ENCODE data around the gene MAPK1. TPM values are rescaled to one million over a fixed set of nuclear protein-coding genes. Genes with fewer than 3 reads are reported as not detected.
A peak's percentile ranks its signal among the peaks of the same experiment; 100 is the strongest.
"Not testable (repeated sequence)": the region's sequence is repeated elsewhere in the genome, so short reads cannot be mapped to it uniquely, and the experiment has no call there.

Gene MAPK1
- total RNA-seq, 1 donor from 2014 or later = 38.6 TPM

DNA sequence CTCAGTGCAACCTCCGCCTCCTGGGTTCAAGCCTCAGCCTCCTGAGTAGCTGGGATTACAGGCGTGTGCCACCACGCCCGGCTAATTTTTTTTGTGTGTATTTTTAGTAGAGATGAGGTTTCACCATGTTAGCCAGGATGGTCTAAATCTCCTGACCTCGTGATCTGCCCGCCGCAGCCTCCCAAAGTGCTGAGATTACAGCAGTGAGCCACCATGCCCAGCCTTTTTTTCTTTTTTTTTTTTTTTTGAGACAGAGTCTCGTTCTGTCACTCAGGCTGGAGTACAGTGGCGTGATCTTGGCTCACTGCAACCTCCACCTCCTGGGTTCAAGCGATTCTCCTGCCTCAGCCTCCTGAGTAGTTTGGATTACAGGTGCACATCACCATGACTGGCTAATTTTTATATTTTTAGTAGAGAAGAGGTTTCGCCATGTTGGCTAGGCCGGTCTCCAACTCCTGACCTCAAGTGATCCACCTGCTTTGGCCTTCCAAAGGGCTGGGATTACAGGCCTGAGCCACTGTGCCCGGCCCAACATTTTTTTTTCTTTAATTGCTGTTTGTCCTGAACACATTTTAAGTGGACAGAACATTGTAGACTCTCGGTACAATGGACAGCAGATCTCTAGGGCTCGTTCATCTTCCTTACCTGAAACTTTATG is 146.1 kb downstream of the MAPK1 start:
- not testable (repeated sequence) for H3K4me3 ChIP-seq (ENCODE audit: low read length in 3 of 3); H3K36me3 ChIP-seq (ENCODE audit: control insufficient read depth in 3 of 3, insufficient read depth in 3 of 3, low read length in 3 of 3); H3K9ac ChIP-seq (ENCODE audit: low read depth in 1 of 3, low read length in 3 of 3); H3K9me3 ChIP-seq (ENCODE audit: control insufficient read depth in 3 of 3, low read length in 3 of 3); H3K27me3 ChIP-seq (ENCODE audit: control insufficient read depth in 3 of 3, insufficient read depth in 3 of 3, low read length in 3 of 3)
- peaks cover 0 to 15% (median 3%) of the 10 kb centered on the region in 3 donors for H3K4me1 ChIP-seq (ENCODE audit: control insufficient read depth in 3 of 3, insufficient read depth in 3 of 3, low read length in 3 of 3)
- H3K27ac ChIP-seq (ENCODE audit: low read depth, low read length) = peak overlapping the region; percentile 12

DNA sequence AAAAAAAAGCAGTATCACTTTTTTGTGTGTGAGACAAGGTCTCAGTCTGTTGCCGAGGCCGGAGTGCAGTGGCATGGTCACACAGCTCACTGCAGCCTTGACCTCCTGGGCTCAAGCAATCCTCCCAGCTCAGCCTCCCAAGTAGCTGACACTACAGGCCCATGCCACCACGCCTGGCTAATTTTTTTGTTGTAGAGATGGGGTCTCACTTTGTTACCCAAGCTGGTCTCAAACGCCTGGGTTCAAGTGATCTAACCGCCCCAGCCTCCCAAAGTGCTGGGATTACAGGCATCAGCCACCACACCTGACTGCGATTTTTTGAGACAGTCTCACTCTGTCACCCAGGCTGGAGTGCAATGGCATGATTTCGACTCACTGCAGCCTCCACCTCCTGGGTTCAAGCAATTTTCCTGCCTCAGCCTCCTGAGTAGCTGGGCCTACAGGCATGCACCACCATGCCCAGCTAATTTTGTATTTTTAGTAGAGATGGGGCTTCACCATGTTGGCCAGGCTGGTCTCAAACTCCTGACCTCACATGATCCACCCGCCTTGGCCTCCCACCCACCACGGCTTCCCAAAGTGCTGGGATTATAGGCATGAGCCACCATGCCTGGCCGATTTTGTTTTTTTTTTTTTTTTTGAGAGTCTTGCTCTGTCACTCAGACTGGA is 147.1 kb downstream of the MAPK1 start:
- H3K27ac ChIP-seq (ENCODE audit: low read depth, low read length); H3K9ac ChIP-seq (ENCODE audit: low read depth in 1 of 3, low read length in 3 of 3); H3K36me3 ChIP-seq (ENCODE audit: control insufficient read depth in 3 of 3, insufficient read depth in 3 of 3, low read length in 3 of 3); H3K9me3 ChIP-seq (ENCODE audit: control insufficient read depth in 3 of 3, low read length in 3 of 3); H3K27me3 ChIP-seq (ENCODE audit: control insufficient read depth in 3 of 3, insufficient read depth in 3 of 3, low read length in 3 of 3); H3K4me3 ChIP-seq (ENCODE audit: low read length in 3 of 3): not testable (repeated sequence)
- peaks cover 0 to 11% (median 3%) of the 10 kb centered on the region in 3 donors for H3K4me1 ChIP-seq (ENCODE audit: control insufficient read depth in 3 of 3, insufficient read depth in 3 of 3, low read length in 3 of 3)

DNA sequence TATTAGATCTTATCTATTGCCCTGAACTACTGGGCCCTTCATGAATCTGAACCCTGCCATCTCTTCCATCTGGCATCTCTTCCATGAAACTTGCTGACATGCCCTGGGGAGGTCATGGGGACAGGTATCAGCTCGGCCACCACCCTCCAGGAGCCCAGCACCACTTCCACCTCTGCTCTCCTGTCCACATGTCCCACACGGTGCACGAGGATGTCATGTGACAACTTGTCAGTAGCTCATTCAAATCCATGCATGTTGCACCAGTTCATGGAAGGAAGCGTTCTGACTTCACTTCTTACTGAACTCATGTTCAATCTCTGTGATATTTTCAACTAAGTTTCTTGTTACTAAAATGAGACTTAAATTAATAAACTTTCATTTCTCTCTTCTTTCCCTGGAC is 148.4 kb downstream of the MAPK1 start:
- peak overlapping the region; percentile 23 for H3K27ac ChIP-seq (ENCODE audit: low read depth, low read length)
- H3K27me3 ChIP-seq (ENCODE audit: control insufficient read depth in 3 of 3, insufficient read depth in 3 of 3, low read length in 3 of 3) = no peaks in the 10 kb centered on the region
- no peaks in the 10 kb centered on the region for H3K36me3 ChIP-seq (ENCODE audit: control insufficient read depth in 3 of 3, insufficient read depth in 3 of 3, low read length in 3 of 3)
- H3K4me1 ChIP-seq (ENCODE audit: control insufficient read depth in 3 of 3, insufficient read depth in 3 of 3, low read length in 3 of 3) = peaks cover 8 to 24% (median 14%) of the 10 kb centered on the region in 3 donors
- no peaks in the 10 kb centered on the region for H3K9me3 ChIP-seq (ENCODE audit: control insufficient read depth in 3 of 3, low read length in 3 of 3)
- no peak overlapping the region for H3K4me3 ChIP-seq (ENCODE audit: low read length in 3 of 3)
- no peak overlapping the region for H3K9ac ChIP-seq (ENCODE audit: low read depth in 1 of 3, low read length in 3 of 3)

DNA sequence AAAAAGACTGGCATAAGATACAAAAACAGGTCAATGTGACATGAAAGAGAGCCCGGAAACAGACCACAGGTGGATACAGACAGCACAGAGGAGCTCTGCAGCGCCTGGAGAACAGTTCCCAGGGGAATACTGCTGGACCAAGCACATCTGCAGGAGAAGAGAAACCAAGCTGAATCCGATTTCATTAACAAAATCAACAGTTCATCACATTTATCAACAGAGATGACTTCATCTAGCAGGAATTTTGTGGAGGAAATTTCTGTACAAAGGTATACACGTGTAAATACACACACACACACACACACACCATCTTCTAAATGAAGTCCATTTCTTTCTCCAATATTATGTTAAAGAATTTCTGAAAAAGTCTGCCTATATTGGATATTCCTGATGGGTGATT is 148.9 kb downstream of the MAPK1 start:
- H3K27ac ChIP-seq (ENCODE audit: low read depth, low read length) = peak overlapping the region; percentile 23
- H3K9ac ChIP-seq (ENCODE audit: low read depth in 1 of 3, low read length in 3 of 3) = no peak overlapping the region
- H3K27me3 ChIP-seq (ENCODE audit: control insufficient read depth in 3 of 3, insufficient read depth in 3 of 3, low read length in 3 of 3) = no peaks in the 10 kb centered on the region
- H3K4me3 ChIP-seq (ENCODE audit: low read length in 3 of 3) = no peak overlapping the region
- peaks cover 12 to 30% (median 19%) of the 10 kb centered on the region in 3 donors for H3K4me1 ChIP-seq (ENCODE audit: control insufficient read depth in 3 of 3, insufficient read depth in 3 of 3, low read length in 3 of 3)
- H3K9me3 ChIP-seq (ENCODE audit: control insufficient read depth in 3 of 3, low read length in 3 of 3) = no peaks in the 10 kb centered on the region
- no peaks in the 10 kb centered on the region for H3K36me3 ChIP-seq (ENCODE audit: control insufficient read depth in 3 of 3, insufficient read depth in 3 of 3, low read length in 3 of 3)

DNA sequence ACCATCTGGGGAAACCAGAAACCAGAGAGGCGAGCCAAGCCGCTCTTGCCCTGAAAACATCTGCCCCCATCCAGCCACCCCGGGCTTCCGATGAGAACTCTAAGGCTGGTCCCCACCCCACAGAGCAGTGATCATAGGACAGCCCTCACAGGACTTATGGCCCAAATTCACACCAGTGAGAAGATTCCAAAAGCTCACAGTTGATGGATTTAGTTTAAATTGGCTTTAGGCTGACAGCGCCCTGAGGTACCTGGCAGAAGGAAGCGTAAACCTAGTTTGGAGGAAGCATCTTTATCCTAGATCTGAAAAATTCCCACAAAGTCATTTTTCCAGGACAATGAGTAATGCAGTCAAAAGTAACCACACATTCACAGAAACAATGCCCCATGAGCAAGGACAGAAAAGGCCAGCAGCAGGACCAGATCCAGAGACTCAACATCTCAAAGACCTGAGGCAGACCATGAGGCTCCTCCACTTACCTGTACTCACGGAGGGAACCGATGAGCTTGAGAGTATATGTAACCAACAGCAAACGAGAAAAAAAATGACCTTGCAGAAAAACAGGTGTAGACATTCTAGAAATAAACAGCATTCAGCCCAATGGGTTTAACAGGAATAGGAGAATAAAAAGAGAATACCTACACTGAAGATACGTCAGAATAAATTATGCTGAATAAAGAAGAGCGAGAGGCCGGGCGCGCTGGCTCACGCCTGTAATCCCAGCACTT is 150.9 kb downstream of the MAPK1 start:
- peaks cover 20 to 33% (median 23%) of the 10 kb centered on the region in 3 donors for H3K4me1 ChIP-seq (ENCODE audit: control insufficient read depth in 3 of 3, insufficient read depth in 3 of 3, low read length in 3 of 3)
- H3K4me3 ChIP-seq (ENCODE audit: low read length in 3 of 3); H3K9ac ChIP-seq (ENCODE audit: low read depth in 1 of 3, low read length in 3 of 3); H3K27ac ChIP-seq (ENCODE audit: low read depth, low read length); H3K27me3 ChIP-seq (ENCODE audit: control insufficient read depth in 3 of 3, insufficient read depth in 3 of 3, low read length in 3 of 3); H3K36me3 ChIP-seq (ENCODE audit: control insufficient read depth in 3 of 3, insufficient read depth in 3 of 3, low read length in 3 of 3); H3K9me3 ChIP-seq (ENCODE audit: control insufficient read depth in 3 of 3, low read length in 3 of 3): not testable (repeated sequence)

DNA sequence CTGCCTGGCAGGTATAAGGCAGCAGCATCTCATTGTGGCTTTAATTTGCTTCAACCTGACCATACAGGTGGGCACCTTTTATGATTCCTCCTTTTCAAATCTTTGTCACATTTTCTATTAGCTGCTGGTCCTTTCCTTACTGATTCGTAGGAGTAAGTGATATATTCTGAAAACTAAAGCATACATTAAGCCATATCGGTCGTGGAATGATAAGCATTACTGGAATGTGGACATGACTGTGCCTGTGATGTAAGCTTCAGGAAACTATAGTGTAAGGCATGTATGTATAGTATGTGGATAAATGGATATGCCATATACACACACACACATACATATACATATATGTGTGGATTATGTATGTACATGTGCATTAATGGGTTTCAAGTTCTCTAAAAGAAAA is 152.7 kb downstream of the MAPK1 start:
- peak overlapping the region; percentile 63 for H3K27ac ChIP-seq (ENCODE audit: low read depth, low read length)
- H3K27me3 ChIP-seq (ENCODE audit: control insufficient read depth in 3 of 3, insufficient read depth in 3 of 3, low read length in 3 of 3) = no peaks in the 10 kb centered on the region
- peak overlapping the region in 1 of 3 donors; percentile 64 for H3K9ac ChIP-seq (ENCODE audit: low read depth in 1 of 3, low read length in 3 of 3)
- peaks cover 4 to 6% (median 5%) of the 10 kb centered on the region in 3 donors for H3K36me3 ChIP-seq (ENCODE audit: control insufficient read depth in 3 of 3, insufficient read depth in 3 of 3, low read length in 3 of 3)
- peaks cover 20 to 40% (median 23%) of the 10 kb centered on the region in 3 donors for H3K4me1 ChIP-seq (ENCODE audit: control insufficient read depth in 3 of 3, insufficient read depth in 3 of 3, low read length in 3 of 3)
- H3K4me3 ChIP-seq (ENCODE audit: low read length in 3 of 3) = no peak overlapping the region
- H3K9me3 ChIP-seq (ENCODE audit: control insufficient read depth in 3 of 3, low read length in 3 of 3) = no peaks in the 10 kb centered on the region

DNA sequence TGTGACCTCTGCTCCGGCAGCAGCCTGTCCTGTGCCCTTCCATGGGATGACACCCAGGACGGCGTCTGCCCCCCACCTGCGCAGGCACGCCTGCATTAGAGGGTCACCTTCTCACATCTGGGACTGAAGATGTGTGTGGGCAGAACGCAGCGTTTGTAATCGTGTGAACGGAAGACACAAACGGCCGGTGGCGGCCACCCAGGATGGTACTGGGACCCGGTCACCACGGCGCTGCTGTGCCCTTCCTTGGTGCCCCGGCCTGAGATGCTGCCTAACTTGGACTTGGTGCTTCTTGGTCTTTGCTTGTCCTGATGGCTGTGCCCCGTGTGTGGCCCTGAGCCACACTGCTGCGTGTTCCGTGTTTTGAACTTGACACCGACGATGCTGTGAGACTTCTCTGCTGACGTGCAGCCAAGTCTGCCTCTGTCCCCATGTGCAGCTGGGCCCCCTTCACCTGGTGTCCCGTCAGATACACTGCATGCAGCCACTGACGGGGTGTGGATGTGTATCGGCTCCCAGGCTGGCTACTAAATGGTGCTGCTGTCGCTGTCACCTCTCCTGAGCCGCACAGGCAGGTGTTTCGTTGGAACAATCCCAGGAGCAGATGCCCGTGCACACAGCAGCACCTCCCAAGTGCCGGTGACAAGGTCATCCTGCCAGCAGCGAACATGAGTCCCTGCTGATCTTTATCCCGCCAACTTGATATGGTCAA is 153.2 kb downstream of the MAPK1 start:
- Histone ChIP-seq H3K36me3 (ENCODE audit: control insufficient read depth in 3 of 3, insufficient read depth in 3 of 3, low read length in 3 of 3) (peaks cover 4 to 9% (median 7%) of the 10 kb centered on the region in 3 donors), H3K4me3 (ENCODE audit: low read length in 3 of 3) (peak overlapping the region in 2 of 3 donors; percentile 29 to 39), H3K27ac (ENCODE audit: low read depth, low read length) (peak overlapping the region; percentile 63), H3K4me1 (ENCODE audit: control insufficient read depth in 3 of 3, insufficient read depth in 3 of 3, low read length in 3 of 3) (peaks cover 20 to 40% (median 23%) of the 10 kb centered on the region in 3 donors), H3K27me3 (ENCODE audit: control insufficient read depth in 3 of 3, insufficient read depth in 3 of 3, low read length in 3 of 3) (no peaks in the 10 kb centered on the region), H3K9me3 (ENCODE audit: control insufficient read depth in 3 of 3, low read length in 3 of 3) (no peaks in the 10 kb centered on the region), H3K9ac (ENCODE audit: low read depth in 1 of 3, low read length in 3 of 3) (peak overlapping the region in 2 of 3 donors; percentile 23 to 64)

DNA sequence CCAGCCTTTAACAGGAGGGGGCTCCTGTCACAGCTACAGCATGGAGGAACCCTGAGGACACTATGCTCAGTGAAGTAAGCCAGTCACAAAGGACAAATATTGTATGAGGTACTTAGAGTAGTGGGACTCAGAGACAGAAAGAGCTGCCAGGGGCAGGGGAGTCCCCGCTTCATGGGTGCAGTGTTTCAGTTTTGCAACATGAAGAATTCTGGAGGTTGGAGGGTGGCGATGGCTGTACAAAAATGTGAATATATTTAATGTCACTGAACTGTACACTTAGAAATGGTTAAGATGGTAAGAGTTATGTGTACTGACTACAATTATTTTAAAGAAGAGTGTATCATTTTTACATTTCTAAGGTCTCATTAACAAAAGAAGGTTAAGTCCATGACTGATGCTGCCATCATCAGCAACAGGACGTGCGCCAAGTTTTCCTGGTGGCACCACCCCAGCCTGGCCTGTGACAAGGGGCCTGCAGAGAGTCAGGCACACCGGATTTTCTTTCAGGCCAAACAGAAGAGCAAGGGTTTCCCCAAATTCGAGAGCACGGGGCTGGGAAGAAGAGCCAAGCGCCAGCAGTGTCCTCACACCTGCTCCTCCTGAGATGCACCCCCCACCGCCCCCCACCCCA is 153.9 kb downstream of the MAPK1 start:
- Histone ChIP-seq H3K36me3 (ENCODE audit: control insufficient read depth in 3 of 3, insufficient read depth in 3 of 3, low read length in 3 of 3) (peaks cover 4 to 13% (median 7%) of the 10 kb centered on the region in 3 donors), H3K4me3 (ENCODE audit: low read length in 3 of 3) (peak overlapping the region; percentile 39 to 58 (median 56)), H3K9me3 (ENCODE audit: control insufficient read depth in 3 of 3, low read length in 3 of 3) (no peaks in the 10 kb centered on the region), H3K27ac (ENCODE audit: low read depth, low read length) (peak overlapping the region; percentile 63), H3K4me1 (ENCODE audit: control insufficient read depth in 3 of 3, insufficient read depth in 3 of 3, low read length in 3 of 3) (peaks cover 20 to 40% (median 25%) of the 10 kb centered on the region in 3 donors), H3K27me3 (ENCODE audit: control insufficient read depth in 3 of 3, insufficient read depth in 3 of 3, low read length in 3 of 3) (no peaks in the 10 kb centered on the region), H3K9ac (ENCODE audit: low read depth in 1 of 3, low read length in 3 of 3) (peak overlapping the region; percentile 8 to 64 (median 39))

DNA sequence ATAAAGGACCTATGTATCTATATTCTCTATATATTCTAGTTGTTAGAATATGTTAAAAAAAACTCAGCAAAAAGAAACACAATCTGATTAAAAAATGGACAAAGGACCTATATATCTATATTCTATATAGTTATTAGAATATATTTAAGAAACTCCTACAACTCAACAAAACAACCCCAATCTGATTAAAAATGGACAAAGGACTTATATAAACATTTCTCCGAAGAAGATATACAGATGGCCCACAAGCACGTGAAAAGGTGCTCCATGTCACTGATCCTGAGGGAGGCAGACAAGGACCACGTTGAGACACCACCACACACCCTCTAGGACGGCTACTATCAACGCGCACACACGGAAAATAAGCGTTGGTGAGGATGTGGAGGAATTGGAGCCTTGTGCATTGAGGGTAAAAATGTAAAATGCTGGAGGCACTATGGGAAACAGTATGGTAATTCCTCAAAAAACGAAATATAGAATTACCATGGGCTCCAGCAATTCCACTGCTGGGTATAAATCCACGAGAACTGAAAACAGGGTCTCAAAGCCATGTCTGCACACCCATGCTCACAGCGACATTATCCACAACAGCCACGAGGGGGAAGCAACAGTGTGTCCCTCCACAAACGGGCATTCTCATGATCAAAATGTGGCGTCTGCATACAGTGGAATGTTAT is 154.6 kb downstream of the MAPK1 start:
- Histone ChIP-seq H3K4me3 (ENCODE audit: low read length in 3 of 3) (peak overlapping the region in 2 of 3 donors; percentile 56 to 58), H3K27me3 (ENCODE audit: control insufficient read depth in 3 of 3, insufficient read depth in 3 of 3, low read length in 3 of 3) (no peaks in the 10 kb centered on the region), H3K36me3 (ENCODE audit: control insufficient read depth in 3 of 3, insufficient read depth in 3 of 3, low read length in 3 of 3) (peaks cover 4 to 13% (median 7%) of the 10 kb centered on the region in 3 donors), H3K27ac (ENCODE audit: low read depth, low read length) (no peak overlapping the region), H3K9ac (ENCODE audit: low read depth in 1 of 3, low read length in 3 of 3) (peak overlapping the region; percentile 39 to 51 (median 46)), H3K4me1 (ENCODE audit: control insufficient read depth in 3 of 3, insufficient read depth in 3 of 3, low read length in 3 of 3) (peaks cover 20 to 45% (median 26%) of the 10 kb centered on the region in 3 donors), H3K9me3 (ENCODE audit: control insufficient read depth in 3 of 3, low read length in 3 of 3) (no peaks in the 10 kb centered on the region)
